Neuronal stem cell (in vitro differentiated cells): Measurements from ENCODE around the gene TACC2.

Source experiments
- DNase-seq: peaks from one replicate; pipeline ENCODE4 v3.0.0-alpha.2; 2013; ENCODE audit warnings: low spot score
- H2AFZ ChIP-seq: one replicate; pipeline ENCODE4 v1.6.1; 2013; ENCODE audit warnings: mild to moderate bottlenecking, low read length, inconsistent platforms
- H2AK5ac ChIP-seq: 2 replicates; pipeline ENCODE4 v1.6.1; 2013; ENCODE audit warnings: low read depth, mild to moderate bottlenecking, inconsistent platforms, low read length, moderate library complexity, mixed read lengths
- H2BK120ac ChIP-seq: 2 replicates; pipeline ENCODE4 v1.6.1; 2013; ENCODE audit warnings: low read depth, mild to moderate bottlenecking, inconsistent platforms, low read length, moderate library complexity, mixed read lengths
- H2BK12ac ChIP-seq: one replicate; pipeline ENCODE4 v1.6.1; 2013; ENCODE audit warnings: low read length, inconsistent platforms
- H2BK15ac ChIP-seq: 2 replicates; pipeline ENCODE4 v1.6.1; 2013; ENCODE audit warnings: mild to moderate bottlenecking, low read length, inconsistent platforms, mixed read lengths
- H2BK5ac ChIP-seq: one replicate; pipeline ENCODE4 v1.6.1; 2013; ENCODE audit warnings: inconsistent platforms, mild to moderate bottlenecking, low read length, moderate library complexity
- H3K14ac ChIP-seq: one replicate; pipeline ENCODE4 v1.6.1; 2013; ENCODE audit warnings: low read length, inconsistent platforms
- H3K18ac ChIP-seq: 2 replicates; pipeline ENCODE4 v1.6.1; 2013; ENCODE audit warnings: low read length, inconsistent platforms
- H3K23ac ChIP-seq: 2 replicates; pipeline ENCODE4 v1.6.1; 2013; ENCODE audit warnings: low read depth, mild to moderate bottlenecking, mixed read lengths, low read length, inconsistent platforms; ENCODE audit not compliant: poor library complexity
- H3K27ac ChIP-seq: replicated peaks from 3 replicates; pipeline ENCODE4 v1.5.1; 2013; ENCODE audit warnings: low read length, inconsistent platforms
- H3K27me3 ChIP-seq, 3 experiments: 2 replicates each; pipeline ENCODE4 v1.6.1; 2013; ENCODE audit warnings: low read length in 3 of 3, mild to moderate bottlenecking in 2 of 3, inconsistent platforms in 1 of 3, low read depth in 1 of 3, mixed read lengths in 1 of 3, moderate library complexity in 1 of 3; ENCODE audit not compliant: control insufficient read depth in 3 of 3, insufficient read depth in 3 of 3
- H3K36me3 ChIP-seq, 2 donors: replicated peaks in 1 of 2; 2 replicates each; pipeline ENCODE4 v1.6.1; 2013; ENCODE audit warnings: low read length in 2 of 2; ENCODE audit not compliant: control insufficient read depth in 2 of 2, insufficient read depth in 2 of 2
- H3K4ac ChIP-seq: 2 replicates; pipeline ENCODE4 v1.6.1; 2013; ENCODE audit warnings: inconsistent platforms, mild to moderate bottlenecking, low read length, moderate library complexity
- H3K4me1 ChIP-seq, 2 donors: 1 replicate in 1 of 2; 2 replicates in 1 of 2; pipeline ENCODE4 v1.6.1; 2013; ENCODE audit warnings: low read length in 2 of 2, low read depth in 1 of 2; ENCODE audit not compliant: control insufficient read depth in 2 of 2, insufficient read depth in 1 of 2
- H3K4me2 ChIP-seq: one replicate; pipeline ENCODE4 v1.6.1; 2013; ENCODE audit warnings: mild to moderate bottlenecking, low read length, inconsistent platforms; ENCODE audit not compliant: insufficient read depth, poor library complexity, severe bottlenecking
- H3K4me3 ChIP-seq, 2 donors: 2 replicates each; pipeline ENCODE4 v1.5.1; 2013; ENCODE audit warnings: low read length in 2 of 2, mild to moderate bottlenecking in 2 of 2, inconsistent platforms in 1 of 2, moderate library complexity in 1 of 2
- H3K79me1 ChIP-seq: one replicate; pipeline ENCODE4 v1.6.1; 2013; ENCODE audit warnings: low read depth, mild to moderate bottlenecking, inconsistent platforms, low read length, moderate library complexity
- H3K9ac ChIP-seq: one replicate; pipeline ENCODE4 v1.6.1; 2013; ENCODE audit warnings: mild to moderate bottlenecking, low read depth, low read length, inconsistent platforms; ENCODE audit not compliant: poor library complexity
- H3K9me3 ChIP-seq, 2 donors: replicated peaks in 1 of 2; 2 replicates each; pipeline versions ENCODE3 to v1.6.1; 2013; ENCODE audit warnings: low read length in 2 of 2, mild to moderate bottlenecking in 2 of 2, inconsistent platforms in 1 of 2, low read depth in 1 of 2, mixed read lengths in 1 of 2, moderate library complexity in 1 of 2; ENCODE audit not compliant: control insufficient read depth in 2 of 2, insufficient read depth in 1 of 2
- H4K8ac ChIP-seq: one replicate; pipeline ENCODE4 v1.6.1; 2013; ENCODE audit warnings: low read depth, mild to moderate bottlenecking, inconsistent platforms, low read length, moderate library complexity
- H4K91ac ChIP-seq: one replicate; pipeline ENCODE4 v1.6.1; 2013; ENCODE audit warnings: low read length, low read depth, mild to moderate bottlenecking, inconsistent platforms; ENCODE audit not compliant: poor library complexity
- WGBS, 2 donors: extraction: QIAGEN DNeasy Blood & Tissue Kit; methylation state at CpG; one replicate each; pipeline ENCODE4 v1.1.7; 2013; ENCODE audit warnings: missing lambda C conversion rate in 2 of 2, mixed read lengths in 1 of 2; ENCODE audit not compliant: insufficient read length in 2 of 2, insufficient replicate concordance in 1 of 2; ENCODE audit errors: extremely low coverage in 2 of 2; 5-methylcytosine and 5-hydroxymethylcytosine counted together

TACC2 gene

GRCh38 chr10:122204691-122205489 lies 215.9 kb downstream of the TACC2 start:
- H2BK12ac ChIP-seq = no peak overlapping the region
- WGBS, 2 donors = no CpG with 5 or more reads among the region's 15 CpGs
- no peak overlapping the region for H2BK15ac ChIP-seq
- H3K4me3 ChIP-seq = no peak overlapping the region
- no peak overlapping the region for H3K4ac ChIP-seq
- no peak overlapping the region for H4K91ac ChIP-seq
- no peaks in the 10 kb centered on the region for H3K27me3 ChIP-seq
- DNase-seq = no peak
- H3K18ac ChIP-seq = no peak overlapping the region
- H3K4me1 ChIP-seq = peaks cover 0 to 6% of the 10 kb centered on the region in 2 donors
- no peak overlapping the region for H4K8ac ChIP-seq
- H2BK5ac ChIP-seq = no peak overlapping the region
- H3K9ac ChIP-seq = no peak overlapping the region
- H3K14ac ChIP-seq = no peak overlapping the region
- H3K36me3 ChIP-seq = peaks cover 15 to 60% of the 10 kb centered on the region in 2 donors
- peaks cover 14% of the 10 kb centered on the region for H3K79me1 ChIP-seq
- H3K23ac ChIP-seq = no peak overlapping the region
- H3K27ac ChIP-seq = no peak overlapping the region
- H3K9me3 ChIP-seq = peaks cover 6 to 7% of the 10 kb centered on the region in 2 donors
- H2AK5ac ChIP-seq = no peak overlapping the region
- H2BK120ac ChIP-seq = no peak overlapping the region
- H2AFZ ChIP-seq = no peak overlapping the region
- H3K4me2 ChIP-seq = no peak overlapping the region

- WGBS, 2 donors = no CpG with 5 or more reads among the region's 6 CpGs
- Histone ChIP-seq H3K14ac (no peak overlapping the region), H3K4me1 (peaks cover 0 to 4% of the 10 kb centered on the region in 2 donors), H3K27ac (no peak overlapping the region), H2BK12ac (no peak overlapping the region), H2BK120ac (no peak overlapping the region), H3K18ac (no peak overlapping the region), H2BK15ac (no peak overlapping the region), H3K9me3 (peaks cover 0 to 1% of the 10 kb centered on the region in 2 donors), H3K36me3 (peaks cover 20 to 60% of the 10 kb centered on the region in 2 donors), H2BK5ac (no peak overlapping the region), H3K9ac (no peak overlapping the region), H2AK5ac (no peak overlapping the region), H3K4ac (no peak overlapping the region), H3K27me3 (no peaks in the 10 kb centered on the region), H3K4me2 (no peak overlapping the region), H3K23ac (no peak overlapping the region), H4K91ac (no peak overlapping the region), H3K79me1 (peaks cover 3% of the 10 kb centered on the region), H3K4me3 (no peak overlapping the region), H2AFZ (no peak overlapping the region), H4K8ac (no peak overlapping the region)
- DNase-seq = no peak
These were observed 217.6 kb downstream of the TACC2 start for GRCh38 chr10:122206471-122207065.

- H2BK5ac ChIP-seq = no peak overlapping the region
- no peak overlapping the region for H2BK120ac ChIP-seq
- WGBS, 2 donors = no CpG with 5 or more reads among the region's 6 CpGs
- H3K9ac ChIP-seq = no peak overlapping the region
- no peak overlapping the region for H4K91ac ChIP-seq
- peaks cover 3% of the 10 kb centered on the region for H3K79me1 ChIP-seq
- H2AFZ ChIP-seq = no peak overlapping the region
- H2AK5ac ChIP-seq = no peak overlapping the region
- no peak overlapping the region for H2BK15ac ChIP-seq
- peaks cover 0 to 1% of the 10 kb centered on the region in 2 donors for H3K9me3 ChIP-seq
- H2BK12ac ChIP-seq = no peak overlapping the region
- no peak for DNase-seq
- H4K8ac ChIP-seq = no peak overlapping the region
- no peak overlapping the region for H3K4ac ChIP-seq
- H3K4me2 ChIP-seq = no peak overlapping the region
- no peak overlapping the region for H3K4me3 ChIP-seq
- H3K23ac ChIP-seq = no peak overlapping the region
- no peak overlapping the region for H3K14ac ChIP-seq
- peak overlapping the region; percentile 35 for H3K18ac ChIP-seq
- H3K27ac ChIP-seq = no peak overlapping the region
- H3K27me3 ChIP-seq = no peaks in the 10 kb centered on the region
- H3K36me3 ChIP-seq = peaks cover 25 to 63% of the 10 kb centered on the region in 2 donors
- peaks cover 0 to 4% of the 10 kb centered on the region in 2 donors for H3K4me1 ChIP-seq
These were observed 218.2 kb downstream of the TACC2 start for GRCh38 chr10:122207163-122207562.

GRCh38 chr10:122207596-122207995 lies 218.6 kb downstream of the TACC2 start:
- Histone ChIP-seq H3K27ac (no peak overlapping the region), H3K4me2 (no peak overlapping the region)
- no CpG with 5 or more reads among the region's 8 CpGs for WGBS, 2 donors

More at GRCh38 chr10:122207596-122207995, 218.6 kb downstream of the TACC2 start:
- H2BK120ac ChIP-seq = no peak overlapping the region
- H4K8ac ChIP-seq = no peak overlapping the region
- no peak overlapping the region for H2BK5ac ChIP-seq
- H3K9me3 ChIP-seq = peaks cover 0 to 1% of the 10 kb centered on the region in 2 donors
- no peak overlapping the region for H4K91ac ChIP-seq
- H3K18ac ChIP-seq = no peak overlapping the region
- peaks cover 0 to 4% of the 10 kb centered on the region in 2 donors for H3K4me1 ChIP-seq
- no peak overlapping the region for H3K23ac ChIP-seq
- peaks cover 3% of the 10 kb centered on the region for H3K79me1 ChIP-seq
- no peak overlapping the region for H3K14ac ChIP-seq
- H3K4ac ChIP-seq = no peak overlapping the region
- DNase-seq = no peak
- no peak overlapping the region for H2AK5ac ChIP-seq
- H3K27me3 ChIP-seq = no peaks in the 10 kb centered on the region
- H3K4me3 ChIP-seq = no peak overlapping the region
- peaks cover 26 to 67% of the 10 kb centered on the region in 2 donors for H3K36me3 ChIP-seq
- H3K9ac ChIP-seq = no peak overlapping the region
- no peak overlapping the region for H2AFZ ChIP-seq
- no peak overlapping the region for H2BK15ac ChIP-seq
- H2BK12ac ChIP-seq = no peak overlapping the region
